H1 (cell line): Measurements from ENCODE around the gene PPEF2. TPM values are rescaled to one million over a fixed set of nuclear protein-coding genes. Genes with fewer than 3 reads are reported as not detected.

Experiments
- CTCF ChIA-PET: fragments of 300-600 bp; sonication (Branson Sonifier 250); formaldehyde crosslinking; loops from one replicate; lab custom pipeline; 2021; ENCODE audit not compliant: partially characterized antibody; lab: Charles Lee
- POLR2A ChIA-PET: fragments of 300-600 bp; sonication (Branson Sonifier 250); formaldehyde crosslinking; loops from one replicate; lab custom pipeline; 2021; ENCODE audit warnings: inconsistent platforms; ENCODE audit not compliant: partially characterized antibody; lab: Charles Lee
- DNase-seq, 2 experiments: peaks; one replicate each; pipeline versions ENCODE4 v3.0.0 to v3.0.0-alpha.2; 2010 to 2022; ENCODE audit warnings: low spot score in 2 of 2, low read depth in 1 of 2, mixed read lengths in 1 of 2
- FAIRE-seq: peaks from 2 replicates; lab custom pipeline; 2011; peaks lifted over from hg19 to GRCh38; lab: Jason Lieb, UNC
- H2AFZ ChIP-seq: 2 replicates; pipeline ENCODE4 v1.8.1; 2012; ENCODE audit warnings: low read length, inconsistent platforms
- H2AK5ac ChIP-seq: 2 replicates; pipeline ENCODE4 v1.6.1; 2013; ENCODE audit warnings: low read depth, low read length
- H2BK120ac ChIP-seq: replicated peaks from 2 replicates; pipeline ENCODE3; 2013; ENCODE audit warnings: low read depth, low read length, inconsistent platforms
- H2BK12ac ChIP-seq: 2 replicates; pipeline ENCODE4 v1.6.1; 2013; ENCODE audit warnings: low read depth, low read length
- H2BK15ac ChIP-seq: 2 replicates; pipeline ENCODE4 v1.6.1; 2013; ENCODE audit warnings: low read length
- H2BK20ac ChIP-seq: 2 replicates; pipeline ENCODE4 v1.6.1; 2013; ENCODE audit warnings: low read length
- H2BK5ac ChIP-seq: 2 replicates; pipeline ENCODE4 v1.6.1; 2013; ENCODE audit warnings: low read depth, low read length
- H3K14ac ChIP-seq: 2 replicates; pipeline ENCODE4 v1.6.1; 2013; ENCODE audit warnings: inconsistent platforms; ENCODE audit not compliant: insufficient read length
- H3K18ac ChIP-seq: 2 replicates; pipeline ENCODE4 v1.6.1; 2013; ENCODE audit warnings: low read length; ENCODE audit errors: extremely low read depth
- H3K23ac ChIP-seq: 2 replicates; pipeline ENCODE4 v1.6.1; 2013; ENCODE audit warnings: inconsistent platforms; ENCODE audit not compliant: insufficient read length
- H3K23me2 ChIP-seq: 2 replicates; pipeline ENCODE4 v1.6.1; 2013; ENCODE audit warnings: low read depth, low read length
- H3K27ac ChIP-seq: 2 replicates; pipeline ENCODE4 v1.6.1; 2011; ENCODE audit warnings: low read depth, low read length, inconsistent platforms
- H3K27me3 ChIP-seq, 4 experiments: replicated peaks in 1 of 4; 1 replicate in 1 of 4; 2 replicates in 3 of 4; pipeline versions ENCODE4 v1.6.1 to v1.8.1; 2011 to 2013; ENCODE audit warnings: low read length in 3 of 4, mild to moderate bottlenecking in 3 of 4, inconsistent platforms in 2 of 4, mixed read lengths in 2 of 4, moderate library complexity in 1 of 4; ENCODE audit not compliant: control insufficient read depth in 3 of 4, insufficient read depth in 3 of 4; ENCODE audit errors: extremely low read depth in 1 of 4
- H3K36me3 ChIP-seq, 4 experiments: 2 replicates each; pipeline versions ENCODE4 v1.6.1 to v1.8.1; 2011 to 2013; ENCODE audit warnings: mild to moderate bottlenecking in 4 of 4, low read length in 3 of 4, moderate library complexity in 2 of 4, control low read depth in 1 of 4, inconsistent platforms in 1 of 4; ENCODE audit not compliant: insufficient read depth in 4 of 4, control insufficient read depth in 2 of 4
- H3K4ac ChIP-seq: replicated peaks from 2 replicates; pipeline ENCODE3; 2013; ENCODE audit warnings: low read length, low read depth, mixed read lengths, inconsistent platforms; ENCODE audit not compliant: insufficient read length
- H3K4me1 ChIP-seq, 4 experiments: replicated peaks in 1 of 4; 1 replicate in 1 of 4; 2 replicates in 3 of 4; pipeline versions ENCODE4 v1.6.1 to v1.8.1; 2011 to 2013; ENCODE audit warnings: low read length in 3 of 4, inconsistent platforms in 2 of 4, mixed read lengths in 1 of 4; ENCODE audit not compliant: insufficient read depth in 4 of 4, control insufficient read depth in 3 of 4
- H3K4me2 ChIP-seq, 2 experiments: 2 replicates each; pipeline versions ENCODE4 v1.6.1 to v1.8.1; 2011 to 2013; ENCODE audit warnings: low read depth in 2 of 2, low read length in 2 of 2, control low read depth in 1 of 2, inconsistent platforms in 1 of 2, mild to moderate bottlenecking in 1 of 2; ENCODE audit not compliant: insufficient read depth in 1 of 2
- H3K4me3 ChIP-seq, 4 experiments: fragments of 200-600, 300-600 bp in 1 of 4; sonication (generic), shearing (Covaris generic), sonication (Bioruptor Twin) in 1 of 4; 2 replicates each; pipeline versions ENCODE4 v1.5.1 to v1.8.1; 2011 to 2016; ENCODE audit warnings: low read length in 4 of 4, low read depth in 3 of 4, control low read depth in 2 of 4, inconsistent platforms in 2 of 4, mild to moderate bottlenecking in 2 of 4, mixed read lengths in 1 of 4, moderate library complexity in 1 of 4; ENCODE audit not compliant: insufficient read depth in 2 of 4; ENCODE audit errors: extremely low read depth in 1 of 4
- H3K56ac ChIP-seq: replicated peaks from 2 replicates; pipeline ENCODE3; 2013; ENCODE audit warnings: low read depth, mild to moderate bottlenecking, mixed read lengths, low read length, inconsistent platforms; ENCODE audit not compliant: insufficient read length
- H3K79me1 ChIP-seq: 2 replicates; pipeline ENCODE4 v1.6.1; 2013; ENCODE audit warnings: low read depth, low read length, control low read depth
- H3K79me2 ChIP-seq, 2 experiments: 2 replicates each; pipeline versions ENCODE4 v1.6.1 to v1.8.1; 2012 to 2013; ENCODE audit warnings: low read length in 2 of 2, mild to moderate bottlenecking in 2 of 2, inconsistent platforms in 1 of 2; ENCODE audit not compliant: insufficient read depth in 2 of 2, control insufficient read depth in 1 of 2
- H3K9ac ChIP-seq, 4 experiments: replicated peaks in 1 of 4; 1 replicate in 1 of 4; 2 replicates in 3 of 4; pipeline versions ENCODE4 v1.6.1 to v1.8.1; 2011 to 2013; ENCODE audit warnings: low read depth in 3 of 4, low read length in 3 of 4, control low read depth in 2 of 4, mild to moderate bottlenecking in 2 of 4, moderate library complexity in 2 of 4, inconsistent platforms in 1 of 4; ENCODE audit errors: extremely low read depth in 1 of 4
- H3K9me3 ChIP-seq, 2 experiments: 2 replicates each; pipeline versions ENCODE4 v1.6.1 to v1.8.1; 2012 to 2013; ENCODE audit warnings: mild to moderate bottlenecking in 2 of 2, moderate library complexity in 2 of 2, control low read depth in 1 of 2, inconsistent platforms in 1 of 2, low read depth in 1 of 2, low read length in 1 of 2, mixed read lengths in 1 of 2; ENCODE audit not compliant: insufficient read depth in 2 of 2
- H4K20me1 ChIP-seq, 2 experiments: replicated peaks in 1 of 2; 2 replicates each; pipeline versions ENCODE3 to v1.8.1; 2011 to 2013; ENCODE audit warnings: inconsistent platforms in 2 of 2, low read length in 2 of 2, mild to moderate bottlenecking in 1 of 2; ENCODE audit not compliant: insufficient read depth in 2 of 2, control insufficient read depth in 1 of 2
- H4K5ac ChIP-seq: 2 replicates; pipeline ENCODE4 v1.6.1; 2013; ENCODE audit warnings: low read length, low read depth, mixed read lengths, inconsistent platforms; ENCODE audit not compliant: insufficient read length
- H4K8ac ChIP-seq: 2 replicates; pipeline ENCODE4 v1.8.0; 2013; ENCODE audit warnings: mild to moderate bottlenecking, moderate library complexity, low read length, inconsistent platforms; ENCODE audit not compliant: insufficient read depth; ENCODE audit errors: extremely low read depth
- H4K91ac ChIP-seq: replicated peaks from 2 replicates; pipeline ENCODE3; 2013; ENCODE audit warnings: low read length, mixed read lengths, inconsistent platforms; ENCODE audit not compliant: insufficient read length
- JUND ChIP-seq: IDR thresholded peaks from 2 replicates; pipeline ENCODE4 v1.6.1; 2011; ENCODE audit warnings: mild to moderate bottlenecking, improper control_type of control experiment, low read length
- YY1 ChIP-seq: IDR thresholded peaks from 2 replicates; pipeline ENCODE4 v1.6.1; 2011; ENCODE audit warnings: low read depth, mild to moderate bottlenecking, low read length
- WGBS, 2 experiments: shearing (Covaris generic) in 1 of 2; methylation state at CpG; one replicate each; pipeline versions ENCODE4 v1.1.6 to v1.1.7; 2013 to 2015; ENCODE audit warnings: low lambda C conversion rate in 2 of 2, mixed read lengths in 2 of 2, inconsistent platforms in 1 of 2, low coverage in 1 of 2, missing lambda C conversion rate in 1 of 2; ENCODE audit not compliant: insufficient replicate concordance in 2 of 2, insufficient coverage in 1 of 2, insufficient read length in 1 of 2; ENCODE audit errors: extremely low coverage in 1 of 2, missing lambda C conversion rate in 1 of 2; 5-methylcytosine and 5-hydroxymethylcytosine counted together
- polyA plus RNA-seq, 7 experiments: library from polyadenylated mRNA; depleted of rRNA in 3 of 7; stranded (reverse) in 5 of 7; unstranded in 2 of 7; fragments of >200 nt in 5 of 7; fragments of 200-250 nt in 2 of 7; gene quantifications; 1 replicate in 5 of 7; 2 replicates in 1 of 7; 4 replicates in 1 of 7; pipeline versions ENCODE4 v1.2.1 to v1.2.3, GENCODE V29; 2011 to 2013; ENCODE audit warnings: missing spikeins in 2 of 7, mixed read lengths in 2 of 7
- total RNA-seq: library from RNA; stranded (reverse); fragmentation: NEBNext Ultra II Directional; extraction: Animal tissue kit (Norgen Biotek cat#: 25700); gene quantifications from 2 replicates; pipeline ENCODE4 v1.2.1, GENCODE V29; 2021
- TF ChIP-seq, protein P1 (sequence below): IDR thresholded peaks from 2 replicates; pipeline ENCODE4 v1.6.1; 2012; ENCODE audit warnings: inconsistent platforms

Gene PPEF2
- total and polyA plus RNA-seq, 2 of the 8 experiments (the other 6 are each of a cell fraction or from before 2014, with no cell fraction given) = not detected

- no peak overlapping the region for H4K91ac ChIP-seq
- FAIRE-seq = no peak
- H2AK5ac ChIP-seq = no peak overlapping the region
- no peaks in the 10 kb centered on the region for H4K20me1 ChIP-seq
- H2BK15ac ChIP-seq = no peak overlapping the region
- H2BK5ac ChIP-seq = no peak overlapping the region
- no peak overlapping the region for H3K4me3 ChIP-seq
- WGBS, 2 experiments = 93% methylated on average over 9 of the region's 9 CpGs; no CpG with 5 or more reads in 1 of the 2 experiments
- DNase-seq = no peak
- no peak overlapping the region for H3K9ac ChIP-seq
- no peak overlapping the region for H3K18ac ChIP-seq
- H2BK120ac ChIP-seq = no peak overlapping the region
- H3K23me2 ChIP-seq = no peaks in the 10 kb centered on the region
- H3K14ac ChIP-seq = no peak overlapping the region
- H3K79me1 ChIP-seq = no peaks in the 10 kb centered on the region
- H3K79me2 ChIP-seq = no peaks in the 10 kb centered on the region
- ChIA-PET CTCF (interaction anchor here (0.8 to 1.4 kb wide), 3 partner anchors 26 to 165 kb away, joined by 3 to 4 read pairs (median 3); no protein-coding TSS in a partner anchor), POLR2A (no interaction called here)
- no peak overlapping the region for H2AFZ ChIP-seq
- H3K27me3 ChIP-seq = no peaks in the 10 kb centered on the region
- H3K4me2 ChIP-seq = no peak overlapping the region
- H3K27ac ChIP-seq = no peak overlapping the region
- H3K9me3 ChIP-seq = peaks cover 0 to 2% of the 10 kb centered on the region in 2 experiments; a peak in 1 of 4 replicates
- H3K23ac ChIP-seq = no peak overlapping the region
- H4K8ac ChIP-seq = no peak overlapping the region
- H3K56ac ChIP-seq = no peak overlapping the region
- H2BK20ac ChIP-seq = no peak overlapping the region
- no peaks in the 10 kb centered on the region for H3K4me1 ChIP-seq
- H3K36me3 ChIP-seq = no peaks in the 10 kb centered on the region
- H4K5ac ChIP-seq = no peak overlapping the region
- H3K4ac ChIP-seq = no peak overlapping the region
- no peak overlapping the region for H2BK12ac ChIP-seq
- TF ChIP-seq YY1 (no peak), JUND (no peak)
- TF ChIP-seq, protein P1, sequence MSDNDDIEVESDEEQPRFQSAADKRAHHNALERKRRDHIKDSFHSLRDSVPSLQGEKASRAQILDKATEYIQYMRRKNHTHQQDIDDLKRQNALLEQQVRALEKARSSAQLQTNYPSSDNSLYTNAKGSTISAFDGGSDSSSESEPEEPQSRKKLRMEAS = no peak
Measured at GRCh38 chr4:75889537-75890199, 12.6 kb downstream of the PPEF2 start.
